ENCODE results near the gene UBE2N.
A peak's percentile ranks its signal among the peaks of the same experiment; 100 is the strongest.

Gene UBE2N

DNA sequence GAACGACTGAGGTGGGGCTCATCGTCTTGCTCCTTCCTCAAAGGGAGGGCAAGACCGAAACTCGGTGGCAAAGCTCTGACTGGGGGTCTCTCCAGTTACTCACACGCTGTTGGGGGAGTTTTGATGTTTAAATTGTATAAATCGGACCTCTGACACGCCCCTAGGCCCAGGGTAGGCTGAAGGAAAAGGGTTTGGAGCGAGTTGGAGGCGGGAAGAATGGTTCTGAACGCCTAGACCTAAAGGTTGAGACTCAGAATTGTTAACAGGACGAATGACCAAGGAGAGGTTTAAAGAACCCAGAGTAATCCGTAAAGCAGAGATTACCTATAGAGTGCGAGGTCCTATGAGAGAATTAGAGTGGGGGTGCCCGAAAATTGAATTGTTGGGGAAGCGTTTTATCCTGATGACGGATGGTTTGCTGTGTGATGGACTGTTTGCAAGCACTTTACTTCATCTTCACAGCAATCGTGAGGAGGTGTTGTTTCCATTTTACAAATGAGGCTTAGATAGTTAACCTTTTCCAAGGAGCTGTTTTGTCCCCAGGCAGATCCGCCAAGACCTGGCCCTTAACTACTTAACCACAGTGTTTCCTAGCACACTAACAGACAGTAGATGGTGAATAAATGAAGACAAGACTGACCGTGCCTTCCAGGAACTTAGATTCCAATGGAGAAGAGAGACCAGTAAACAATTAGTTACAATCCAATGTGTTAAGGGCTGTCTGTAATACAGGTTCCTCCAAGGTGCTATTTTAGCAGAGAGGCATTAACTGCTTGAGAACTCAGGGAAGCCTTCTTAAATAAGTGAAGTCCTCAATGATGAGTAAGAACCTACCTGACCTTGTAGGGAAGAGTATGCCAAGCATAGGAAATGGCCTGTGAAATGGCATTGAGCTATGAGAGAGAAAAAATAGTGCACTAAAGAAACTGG lies 929 bp upstream of the UBE2N start:
- 0 out of 2 replicates have a peak, but pooled peaks have one; percentile 3 for TF ChIP-seq YY1 (IDR thresholded peaks at IDR 0.05; ENCODE audit: low read depth)
- no peak for TF ChIP-seq TCF12 (IDR thresholded peaks at IDR 0.05; ENCODE audit: low read depth)
- no peak; the same call in 1 of the 2 replicates for TF ChIP-seq TAF1 (IDR thresholded peaks at IDR 0.05; ENCODE audit: low read depth)
- no peak for TF ChIP-seq NFIC (IDR thresholded peaks at IDR 0.05)
- no peak for TF ChIP-seq REST (IDR thresholded peaks at IDR 0.05; ENCODE audit: low read depth)
- TF ChIP-seq MAX (IDR thresholded peaks at IDR 0.05): 0 out of 2 replicates have a peak, but pooled peaks have one; percentile 4

DNA sequence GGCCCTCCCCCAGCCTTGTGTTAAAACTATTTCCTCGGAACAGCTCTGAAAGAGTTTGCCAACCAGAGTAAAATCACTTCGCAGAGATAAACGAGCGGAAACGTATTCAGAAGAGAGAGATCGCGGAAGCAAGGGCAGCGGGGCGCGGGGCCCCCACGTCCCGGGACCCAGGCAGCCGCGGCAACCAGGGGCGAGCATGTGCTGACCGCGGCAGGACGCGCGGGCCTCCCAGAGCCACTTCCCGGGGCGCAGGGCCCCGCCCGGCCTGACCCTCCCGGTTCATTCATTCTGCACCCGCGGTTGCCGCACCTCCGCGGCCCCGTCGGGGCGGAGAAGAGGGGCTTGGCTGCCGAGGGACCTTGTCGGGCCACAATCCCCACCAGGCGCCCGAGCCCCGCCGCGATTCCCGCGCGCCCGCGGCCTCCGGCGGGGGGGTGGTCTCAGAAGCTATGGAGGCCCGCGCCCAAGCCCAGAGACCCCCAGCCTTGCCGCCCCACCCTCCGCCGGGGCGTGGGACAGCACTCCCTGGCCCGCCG lies 598 bp downstream of the UBE2N start:
- TF ChIP-seq MAX (IDR thresholded peaks at IDR 0.05): peak; percentile 64
- no peak for TF ChIP-seq TCF12 (IDR thresholded peaks at IDR 0.05; ENCODE audit: low read depth)

GRCh38 chr12:93440043-93440835 lies 1.5 kb downstream of the UBE2N start:
- no peak for TF ChIP-seq FOXM1 (IDR thresholded peaks at IDR 0.05; ENCODE audit: borderline replicate concordance, low read depth)
- TF ChIP-seq NFIC (IDR thresholded peaks at IDR 0.05): no peak
- no peak for TF ChIP-seq TCF12 (IDR thresholded peaks at IDR 0.05; ENCODE audit: low read depth)
- TF ChIP-seq CEBPB (IDR thresholded peaks at IDR 0.05): no peak
- no peak for TF ChIP-seq EP300 (IDR thresholded peaks at IDR 0.05; ENCODE audit: borderline replicate concordance)
- TF ChIP-seq EGR1 (IDR thresholded peaks at IDR 0.05): no peak
- no peak for TF ChIP-seq REST (IDR thresholded peaks at IDR 0.05; ENCODE audit: low read depth)

DNA sequence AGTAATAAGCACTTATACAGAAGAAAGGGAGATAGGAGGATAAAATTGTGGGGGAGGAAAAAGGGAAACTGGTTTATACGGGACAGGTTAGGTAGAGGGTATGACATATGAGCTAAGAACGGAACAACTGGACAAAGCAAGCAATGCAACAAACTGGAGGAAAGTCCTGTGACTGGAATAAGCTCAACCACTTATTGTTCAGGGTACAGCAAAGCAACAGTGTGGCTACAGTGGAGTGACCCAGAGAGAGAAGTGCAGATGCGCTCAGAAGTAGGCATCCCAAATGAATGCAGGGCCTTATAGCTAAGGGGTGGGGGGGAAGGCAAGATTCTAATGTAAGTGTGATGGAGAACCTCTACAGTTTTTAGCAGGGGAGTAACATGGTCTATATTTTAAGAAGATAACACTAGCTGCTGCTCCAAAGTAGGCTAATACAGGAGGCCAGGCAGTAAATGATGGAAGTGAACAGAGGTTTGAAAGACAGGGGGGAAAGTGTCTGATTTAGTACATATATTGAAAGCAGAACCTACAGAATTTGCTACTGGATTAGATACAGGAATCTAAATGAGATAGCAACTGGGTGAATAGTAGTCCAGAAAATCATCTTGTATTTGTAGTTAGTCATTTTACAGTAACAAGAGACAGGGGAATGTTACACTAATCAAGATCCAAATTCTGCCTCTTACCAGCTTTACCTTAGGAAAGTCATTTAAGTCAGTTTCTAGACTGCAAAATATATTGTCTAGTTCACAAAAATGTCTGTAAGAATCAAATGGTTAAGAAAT lies 3.3 kb downstream of the UBE2N start:
- TF ChIP-seq MAX (IDR thresholded peaks at IDR 0.05) (no peak), EGR1 (IDR thresholded peaks at IDR 0.05) (no peak)

DNA sequence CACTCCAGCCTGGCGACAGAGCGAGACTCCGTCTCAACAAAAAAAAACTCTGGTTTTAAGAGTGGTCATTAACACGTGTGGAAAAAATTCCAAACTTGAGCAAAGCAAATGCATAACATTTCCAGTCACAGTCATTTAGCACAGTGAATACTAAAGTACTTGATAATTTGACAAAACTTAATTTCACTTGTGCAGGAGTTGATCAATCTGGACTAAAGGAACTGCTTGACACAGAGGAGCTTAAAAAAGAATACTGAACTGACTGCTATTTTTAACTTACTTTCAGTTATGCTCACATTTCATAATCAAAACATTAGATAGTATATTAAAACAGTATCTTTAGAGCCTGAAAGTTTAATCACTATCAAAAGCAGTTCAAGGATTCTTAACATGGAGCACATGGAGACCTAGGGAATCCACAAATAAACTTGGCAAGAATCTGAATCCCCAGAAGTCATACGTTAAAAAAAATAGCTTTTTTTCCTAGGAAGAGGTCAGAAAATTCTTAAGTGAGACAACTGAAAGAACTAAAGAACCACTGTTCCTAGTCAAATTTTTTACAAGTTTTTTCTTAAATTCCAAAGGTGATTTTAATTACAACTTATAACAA lies 7.4 kb downstream of the UBE2N start:
- TF ChIP-seq TCF12 (IDR thresholded peaks at IDR 0.05; ENCODE audit: low read depth) (no peak), TEAD4 (IDR thresholded peaks at IDR 0.05) (no peak), NFIC (IDR thresholded peaks at IDR 0.05) (no peak), EP300 (IDR thresholded peaks at IDR 0.05; ENCODE audit: borderline replicate concordance) (no peak), REST (IDR thresholded peaks at IDR 0.05; ENCODE audit: low read depth) (no peak), TAF1 (IDR thresholded peaks at IDR 0.05; ENCODE audit: low read depth) (no peak), CEBPB (IDR thresholded peaks at IDR 0.05) (no peak), YY1 (IDR thresholded peaks at IDR 0.05; ENCODE audit: low read depth) (no peak)
